Fibroblast of lung (primary cell): Measurements from ENCODE around the gene CROCC. TPM values are rescaled to one million over a fixed set of nuclear protein-coding genes. Genes with fewer than 3 reads are reported as not detected.
"Not testable (repeated sequence)": the region's sequence is repeated elsewhere in the genome, so short reads cannot be mapped to it uniquely, and the experiment has no call there.

ENCODE experiments used
- DNase-seq, 2 donors: peaks; one replicate each; pipeline versions ENCODE4 v3.0.0 to v3.0.0-alpha.2; 2010; ENCODE audit warnings: low read depth in 2 of 2
- H2AFZ ChIP-seq: 2 replicates; pipeline ENCODE4 v1.5.1; 2012; ENCODE audit warnings: low read length, control low read depth, inconsistent platforms
- H3K27ac ChIP-seq: 2 replicates; pipeline ENCODE4 v1.5.1; 2011; ENCODE audit warnings: low read length, control low read depth; ENCODE audit not compliant: insufficient read depth
- H3K27me3 ChIP-seq: 2 replicates; pipeline ENCODE4 v1.5.1; 2011; ENCODE audit warnings: mild to moderate bottlenecking, low read length; ENCODE audit not compliant: control insufficient read depth, insufficient read depth
- H3K36me3 ChIP-seq: 2 replicates; pipeline ENCODE4 v1.5.1; 2011; ENCODE audit warnings: low read length; ENCODE audit not compliant: control insufficient read depth, insufficient read depth
- H3K4me1 ChIP-seq: 2 replicates; pipeline ENCODE4 v1.5.1; 2011; ENCODE audit warnings: low read length; ENCODE audit not compliant: control insufficient read depth, insufficient read depth; ENCODE audit errors: extremely low read depth
- H3K4me2 ChIP-seq: 2 replicates; pipeline ENCODE4 v1.5.1; 2011; ENCODE audit warnings: low read length, control low read depth; ENCODE audit not compliant: insufficient read depth; ENCODE audit errors: extremely low read depth
- H3K4me3 ChIP-seq, 4 experiments: fragments of 200-600 bp in 1 of 4; sonication (generic) in 1 of 4; replicated peaks in 1 of 4; 2 replicates each; pipeline ENCODE4 v1.5.1; 2011 to 2016; ENCODE audit warnings: low read length in 4 of 4, low read depth in 3 of 4, mild to moderate bottlenecking in 3 of 4, control low read depth in 2 of 4, inconsistent platforms in 1 of 4, mixed read lengths in 1 of 4; ENCODE audit not compliant: insufficient read depth in 1 of 4; ENCODE audit errors: control extremely low read depth in 1 of 4
- H3K79me2 ChIP-seq: 2 replicates; pipeline ENCODE4 v1.5.1; 2012; ENCODE audit warnings: mild to moderate bottlenecking, low read length, inconsistent platforms; ENCODE audit not compliant: control insufficient read depth, insufficient read depth
- H3K9ac ChIP-seq: 2 replicates; pipeline ENCODE4 v1.5.1; 2011; ENCODE audit warnings: mild to moderate bottlenecking, low read length, control low read depth; ENCODE audit not compliant: insufficient read depth
- H3K9me3 ChIP-seq: 2 replicates; pipeline ENCODE4 v1.5.1; 2012; ENCODE audit warnings: low read depth, low read length; ENCODE audit not compliant: control insufficient read depth, insufficient read depth
- H4K20me1 ChIP-seq: 2 replicates; pipeline ENCODE4 v1.5.1; 2011; ENCODE audit warnings: low read length; ENCODE audit not compliant: control insufficient read depth, insufficient read depth; ENCODE audit errors: extremely low read depth
- CTCF ChIP-seq, 2 donors: IDR thresholded peaks in 1 of 2; conservative IDR thresholded peaks in 1 of 2; 1 replicate in 1 of 2; 2 replicates in 1 of 2; pipeline ENCODE4 v1.5.1; 2011 to 2012; ENCODE audit warnings: low read length in 2 of 2, control low read depth in 1 of 2, inconsistent platforms in 1 of 2, low read depth in 1 of 2, mild to moderate bottlenecking in 1 of 2
- EZH2 ChIP-seq: IDR thresholded peaks from 2 replicates; pipeline ENCODE4 v1.5.1; 2012; ENCODE audit warnings: low read length, control low read depth, mild to moderate bottlenecking; ENCODE audit errors: missing control alignments
- polyA minus RNA-seq: library from RNA; depleted of rRNA, polyadenylated mRNA; stranded (reverse); fragments of >200 nt; gene quantifications from 2 replicates; pipeline ENCODE4 v1.2.3, GENCODE V29; 2011; ENCODE audit warnings: low replicate concordance
- polyA plus RNA-seq, 2 donors: library from polyadenylated mRNA; depleted of rRNA in 1 of 2; stranded (reverse) in 1 of 2; unstranded in 1 of 2; fragments of >200 nt; gene quantifications; 2 replicates each; pipeline ENCODE4 v1.2.1, GENCODE V29; 2011 to 2012; ENCODE audit warnings: missing spikeins in 1 of 2
- total RNA-seq: library from RNA; depleted of rRNA; stranded (reverse); fragments of >200 nt; gene quantifications from 2 replicates; pipeline ENCODE4 v1.2.1, GENCODE V29; 2014

Gene CROCC
- total RNA-seq (20.3 and 22.3 TPM in 2 replicates), polyA plus RNA-seq (3.6 and 3.8 TPM in 2 replicates), polyA minus RNA-seq (4.7 and 5.8 TPM in 2 replicates)
- polyA plus RNA-seq (2012): 5.5 and 6.7 TPM in 2 replicates

- H3K36me3 ChIP-seq: no peaks in the 10 kb centered on the region
- no peak within 1 kb of the TSS for H2AFZ ChIP-seq
- no peaks in the 10 kb centered on the region for H3K9me3 ChIP-seq
- no peaks in the 10 kb centered on the region for H3K4me1 ChIP-seq
- H3K27me3 ChIP-seq: no peaks in the 10 kb centered on the region
- peak; percentile 22 to 37 for DNase-seq
- no peak within 1 kb of the TSS for H3K4me2 ChIP-seq
- H3K27ac ChIP-seq: no peak within 1 kb of the TSS
- H4K20me1 ChIP-seq: no peaks in the 10 kb centered on the region
- H3K79me2 ChIP-seq: no peaks in the 10 kb centered on the region
- no peak within 1 kb of the TSS for H3K9ac ChIP-seq
- H3K4me3 ChIP-seq: no peak within 1 kb of the TSS
- TF ChIP-seq CTCF (conservative IDR thresholded peaks at IDR 0.05 in 1 of 2, IDR thresholded peaks at IDR 0.05 in 1 of 2; ENCODE audit: low read depth in 1 of 2, low read length in 2 of 2) (no peak), EZH2 (peak; percentile 39)
Measured at GRCh38 chr1:16921391-16922185, at the start of gene CROCC. Gene CROCC, plus strand, starts transcription at chr1:16921931. Its CDS starts 88 bp downstream, at chr1:16922019.

GRCh38 chr1:16872152-16873075 is 49.3 kb upstream of the CROCC start:
- H3K9me3 ChIP-seq, H3K36me3 ChIP-seq, H3K79me2 ChIP-seq, H3K27me3 ChIP-seq, H3K9ac ChIP-seq, H4K20me1 ChIP-seq, H3K4me1 ChIP-seq, H3K27ac ChIP-seq: not testable (repeated sequence)
- Histone ChIP-seq H3K4me2 (peak overlapping the region; percentile 54), H3K4me3 (peak overlapping the region in 3 of 4 experiments; percentile 12 to 39 (median 36)), H2AFZ (peak overlapping the region; percentile 71)
- peak; percentile 76 to 88 for DNase-seq

GRCh38 chr1:16873076-16873879 is 48.5 kb upstream of the CROCC start:
- H4K20me1 ChIP-seq, H3K4me2 ChIP-seq, H3K27ac ChIP-seq, H2AFZ ChIP-seq, H3K79me2 ChIP-seq, H3K36me3 ChIP-seq, H3K4me1 ChIP-seq, H3K9ac ChIP-seq, H3K9me3 ChIP-seq, H3K27me3 ChIP-seq: not testable (repeated sequence)
- H3K4me3 ChIP-seq: peak overlapping the region in 1 of 4 experiments; percentile 27
- peak in 1 of 2 donors; percentile 10 for DNase-seq

GRCh38 chr1:16874968-16875765 is 46.6 kb upstream of the CROCC start:
- not testable (repeated sequence) for H2AFZ ChIP-seq, H3K27ac ChIP-seq, H3K4me2 ChIP-seq, H3K27me3 ChIP-seq, H4K20me1 ChIP-seq, H3K79me2 ChIP-seq, H3K9ac ChIP-seq, H3K36me3 ChIP-seq, H3K4me3 ChIP-seq, H3K9me3 ChIP-seq, H3K4me1 ChIP-seq
- peak in 1 of 2 donors; percentile 2 for DNase-seq

GRCh38 chr1:16881742-16882141 is 40.0 kb upstream of the CROCC start:
- H3K27me3 ChIP-seq, H3K9me3 ChIP-seq, H2AFZ ChIP-seq, H3K27ac ChIP-seq, H3K4me2 ChIP-seq, H3K9ac ChIP-seq, H3K4me3 ChIP-seq, H3K36me3 ChIP-seq, H3K4me1 ChIP-seq, DNase-seq, H3K79me2 ChIP-seq, H4K20me1 ChIP-seq: not testable (repeated sequence)
